ENCODE measurements around the gene FRMD8.

Gene FRMD8

GRCh38 chr11:65392899-65393298 is 6.5 kb downstream of the FRMD8 start:
- H3K36me3 ChIP-seq (replicated peaks): peaks cover 16% of the 10 kb centered on the region
- no peak for DNase-seq (ENCODE audit: low spot score in 2 of 2)
- no peaks in the 10 kb centered on the region for H3K4me1 ChIP-seq
- in situ Hi-C loops (cut with MboI; ENCODE audit: low sequenced_read_pairs): no loop called here
- H3K9me3 ChIP-seq: no peaks in the 10 kb centered on the region
- H3K4me3 ChIP-seq: no peak overlapping the region
- no peaks in the 10 kb centered on the region for H3K27me3 ChIP-seq (ENCODE audit: low read depth)

GRCh38 chr11:65393513-65394079 is 7.2 kb downstream of the FRMD8 start:
- H3K36me3 ChIP-seq (replicated peaks): peaks cover 16% of the 10 kb centered on the region
- in situ Hi-C loops (cut with MboI; ENCODE audit: low sequenced_read_pairs): no loop called here

DNA sequence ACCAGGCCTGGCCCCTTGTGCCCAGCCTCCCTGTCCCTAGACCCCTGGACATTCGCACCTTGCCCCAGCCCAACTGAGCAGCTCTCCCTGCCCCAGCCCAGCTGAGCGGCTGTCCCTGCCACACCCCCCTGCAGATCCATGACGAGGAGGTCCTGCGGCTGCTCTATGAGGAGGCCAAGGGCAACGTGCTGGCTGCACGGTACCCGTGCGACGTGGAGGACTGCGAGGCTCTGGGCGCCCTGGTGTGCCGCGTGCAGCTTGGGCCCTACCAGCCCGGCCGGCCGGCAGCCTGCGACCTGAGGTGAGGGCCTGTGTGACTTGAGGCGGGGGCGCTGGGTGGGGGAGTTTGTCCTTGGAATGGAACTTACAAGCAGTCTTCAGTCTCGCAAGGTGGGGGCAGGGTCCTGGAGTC is 7.7 kb downstream of the FRMD8 start:
- in situ Hi-C loops (cut with MboI; ENCODE audit: low sequenced_read_pairs): no loop called here
- Histone ChIP-seq H3K36me3 (replicated peaks) (peaks cover 12% of the 10 kb centered on the region), H3K4me1 (no peaks in the 10 kb centered on the region), H3K4me3 (no peak overlapping the region), H3K27me3 (ENCODE audit: low read depth) (no peaks in the 10 kb centered on the region), H3K9me3 (no peaks in the 10 kb centered on the region)
- DNase-seq (ENCODE audit: low spot score in 2 of 2): no peak

More at GRCh38 chr11:65393513-65394079, 7.2 kb downstream of the FRMD8 start:
- Histone ChIP-seq H3K9me3 (no peaks in the 10 kb centered on the region), H3K4me1 (no peaks in the 10 kb centered on the region), H3K27me3 (ENCODE audit: low read depth) (no peaks in the 10 kb centered on the region), H3K4me3 (no peak overlapping the region)
- no peak for DNase-seq (ENCODE audit: low spot score in 2 of 2)

GRCh38 chr11:65395961-65396530 is 9.6 kb downstream of the FRMD8 start:
- Histone ChIP-seq H3K9me3 (no peaks in the 10 kb centered on the region), H3K4me1 (no peaks in the 10 kb centered on the region), H3K4me3 (no peak overlapping the region), H3K36me3 (replicated peaks) (peaks cover 12% of the 10 kb centered on the region), H3K27me3 (ENCODE audit: low read depth) (no peaks in the 10 kb centered on the region)
- DNase-seq (ENCODE audit: low spot score in 2 of 2): no peak
- in situ Hi-C loops (cut with MboI; ENCODE audit: low sequenced_read_pairs): no loop called here

- H3K4me1 ChIP-seq: no peaks in the 10 kb centered on the region
- H3K4me3 ChIP-seq: no peak overlapping the region
- no peaks in the 10 kb centered on the region for H3K27me3 ChIP-seq (ENCODE audit: low read depth)
- no peak for DNase-seq (ENCODE audit: low spot score in 2 of 2)
- in situ Hi-C loops (cut with MboI; ENCODE audit: low sequenced_read_pairs): no loop called here
- peaks cover 12% of the 10 kb centered on the region for H3K36me3 ChIP-seq (replicated peaks)
- no peaks in the 10 kb centered on the region for H3K9me3 ChIP-seq
Observed at GRCh38 chr11:65396769-65397745, 10.6 kb downstream of the FRMD8 start.

- in situ Hi-C loops (cut with MboI; ENCODE audit: low sequenced_read_pairs): no loop called here
- Histone ChIP-seq H3K4me3 (no peak overlapping the region), H3K9me3 (no peaks in the 10 kb centered on the region), H3K27me3 (ENCODE audit: low read depth) (no peaks in the 10 kb centered on the region), H3K4me1 (no peaks in the 10 kb centered on the region), H3K36me3 (replicated peaks) (peaks cover 12% of the 10 kb centered on the region)
- no peak for DNase-seq (ENCODE audit: low spot score in 2 of 2)
Observed at GRCh38 chr11:65398362-65398910, 12.0 kb downstream of the FRMD8 start.

GRCh38 chr11:65399249-65399648 is 12.8 kb downstream of the FRMD8 start:
- H3K36me3 ChIP-seq (replicated peaks): peaks cover 12% of the 10 kb centered on the region
- in situ Hi-C loops (cut with MboI; ENCODE audit: low sequenced_read_pairs): no loop called here

GRCh38 chr11:65399845-65400244 is 13.4 kb downstream of the FRMD8 start:
- in situ Hi-C loops (cut with MboI; ENCODE audit: low sequenced_read_pairs): no loop called here

More at GRCh38 chr11:65399249-65399648, 12.8 kb downstream of the FRMD8 start:
- H3K27me3 ChIP-seq (ENCODE audit: low read depth): no peaks in the 10 kb centered on the region
- no peaks in the 10 kb centered on the region for H3K4me1 ChIP-seq
- no peak for DNase-seq (ENCODE audit: low spot score in 2 of 2)
- no peak overlapping the region for H3K4me3 ChIP-seq
- no peaks in the 10 kb centered on the region for H3K9me3 ChIP-seq

DNA sequence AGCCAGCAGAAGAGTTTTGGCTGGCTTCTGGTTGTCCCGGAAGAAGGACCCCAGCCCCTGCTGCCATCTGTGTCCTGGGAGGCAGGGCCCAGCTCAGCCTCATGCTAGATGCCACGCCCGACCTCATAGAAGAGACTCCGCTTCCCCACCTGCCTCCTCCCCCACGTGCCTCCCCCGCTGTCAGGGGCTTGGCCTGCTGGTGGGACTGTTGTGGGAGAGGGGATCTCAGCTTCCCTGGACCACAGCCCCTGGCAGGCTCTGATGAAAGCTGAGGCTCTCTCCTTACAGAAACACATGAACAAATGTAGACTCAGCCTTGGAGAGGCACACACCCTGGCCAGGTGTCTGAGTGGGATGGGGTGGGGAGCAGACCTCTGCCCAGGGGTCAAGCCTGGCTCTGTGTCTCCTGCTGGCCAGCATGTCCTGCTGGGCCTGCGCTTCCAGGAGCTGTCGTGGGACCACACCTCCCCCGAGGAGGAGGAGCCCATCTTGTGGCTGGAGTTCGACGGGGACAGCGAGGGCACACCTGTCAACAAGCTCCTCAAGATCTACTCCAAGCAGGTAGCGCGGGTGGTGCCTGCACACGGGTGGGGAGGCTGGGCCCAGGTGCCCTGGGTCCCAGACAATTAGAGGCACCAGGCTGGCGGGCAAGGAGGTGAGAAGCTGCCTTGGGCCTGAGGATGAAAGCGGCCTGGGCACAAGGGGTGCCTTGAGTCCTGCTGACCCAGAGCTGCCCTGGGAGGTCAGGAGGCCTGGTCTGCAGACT is 14.1 kb downstream of the FRMD8 start:
- H3K4me3 ChIP-seq: no peak overlapping the region
- no peaks in the 10 kb centered on the region for H3K9me3 ChIP-seq
- H3K36me3 ChIP-seq (replicated peaks): peaks cover 18% of the 10 kb centered on the region
- no peak for DNase-seq (ENCODE audit: low spot score in 2 of 2)
- no peaks in the 10 kb centered on the region for H3K4me1 ChIP-seq
- in situ Hi-C loops (cut with MboI; ENCODE audit: low sequenced_read_pairs): no loop called here
- no peaks in the 10 kb centered on the region for H3K27me3 ChIP-seq (ENCODE audit: low read depth)

More at GRCh38 chr11:65399845-65400244, 13.4 kb downstream of the FRMD8 start:
- Histone ChIP-seq H3K4me1 (no peaks in the 10 kb centered on the region), H3K36me3 (replicated peaks) (peaks cover 12% of the 10 kb centered on the region), H3K27me3 (ENCODE audit: low read depth) (no peaks in the 10 kb centered on the region), H3K4me3 (no peak overlapping the region), H3K9me3 (no peaks in the 10 kb centered on the region)
- no peak for DNase-seq (ENCODE audit: low spot score in 2 of 2)

GRCh38 chr11:65401073-65401802 is 14.8 kb downstream of the FRMD8 start:
- no peaks in the 10 kb centered on the region for H3K27me3 ChIP-seq (ENCODE audit: low read depth)
- H3K9me3 ChIP-seq: no peaks in the 10 kb centered on the region
- H3K36me3 ChIP-seq (replicated peaks): peaks cover 20% of the 10 kb centered on the region
- H3K4me3 ChIP-seq: no peak overlapping the region
- no peak for DNase-seq (ENCODE audit: low spot score in 2 of 2)
- in situ Hi-C loops (cut with MboI; ENCODE audit: low sequenced_read_pairs): no loop called here
- H3K4me1 ChIP-seq: no peaks in the 10 kb centered on the region

DNA sequence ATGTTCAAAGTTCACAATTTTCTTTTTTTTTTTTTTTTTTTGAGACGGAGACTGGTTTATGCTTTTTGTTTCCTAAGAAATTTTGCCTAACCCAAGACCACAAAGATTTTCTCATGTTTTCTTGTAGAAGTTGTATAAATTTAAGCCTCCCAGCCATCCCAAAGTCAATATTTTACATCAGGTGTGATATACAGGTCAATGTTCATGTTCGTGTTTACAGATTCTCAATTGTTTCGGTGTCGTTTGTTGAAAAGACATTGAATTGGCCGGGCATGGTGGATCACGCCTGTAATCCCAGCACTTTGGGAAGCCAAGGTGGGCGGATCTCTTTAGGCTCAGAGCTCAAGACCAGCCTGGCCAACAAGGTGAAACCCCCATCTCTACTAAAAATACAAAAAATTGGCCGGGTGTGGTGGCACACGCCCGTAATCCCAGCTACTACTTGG is 15.4 kb downstream of the FRMD8 start:
- no peak overlapping the region for H3K4me3 ChIP-seq
- no peaks in the 10 kb centered on the region for H3K27me3 ChIP-seq (ENCODE audit: low read depth)
- H3K9me3 ChIP-seq: no peaks in the 10 kb centered on the region
- in situ Hi-C loops (cut with MboI; ENCODE audit: low sequenced_read_pairs): no loop called here
- no peak for DNase-seq (ENCODE audit: low spot score in 2 of 2)
- H3K36me3 ChIP-seq (replicated peaks): peaks cover 20% of the 10 kb centered on the region
- no peaks in the 10 kb centered on the region for H3K4me1 ChIP-seq

GRCh38 chr11:65402790-65403189 is 16.4 kb downstream of the FRMD8 start:
- Histone ChIP-seq H3K4me3 (no peak overlapping the region), H3K4me1 (no peaks in the 10 kb centered on the region), H3K27me3 (ENCODE audit: low read depth) (no peaks in the 10 kb centered on the region), H3K9me3 (no peaks in the 10 kb centered on the region), H3K36me3 (replicated peaks) (peaks cover 15% of the 10 kb centered on the region)
- in situ Hi-C loops (cut with MboI; ENCODE audit: low sequenced_read_pairs): no loop called here
- no peak for DNase-seq (ENCODE audit: low spot score in 2 of 2)

Data from HAP-1 (cell line).